HG03097 (cell line): ENCODE measurements around the gene TMEM108.

ENCODE experiments used
- ATAC-seq: cut with Tn5 transposase; IDR thresholded peaks from one replicate; pipeline ENCODE4 v1.9.1; 2021; ENCODE audit not compliant: unreplicated experiment, low FRiP score

The TMEM108 gene

GRCh38 chr3:133209871-133210550, 171.8 kb downstream of the TMEM108 start:
- no peak for ATAC-seq

- no peak for ATAC-seq
Observed at GRCh38 chr3:133210656-133211055, 172.5 kb downstream of the TMEM108 start.

- ATAC-seq: peak; percentile 93
Observed at GRCh38 chr3:133211449-133211848, 173.3 kb downstream of the TMEM108 start.

GRCh38 chr3:133211856-133212255, 173.7 kb downstream of the TMEM108 start:
- ATAC-seq: no peak

GRCh38 chr3:133213937-133214336, 175.7 kb downstream of the TMEM108 start:
- ATAC-seq: no peak

GRCh38 chr3:133227813-133228212, 189.6 kb downstream of the TMEM108 start:
- no peak for ATAC-seq

- no peak for ATAC-seq
Observed at GRCh38 chr3:133230195-133230594, 192.0 kb downstream of the TMEM108 start.

GRCh38 chr3:133236901-133237300, 198.7 kb downstream of the TMEM108 start:
- ATAC-seq: no peak

GRCh38 chr3:133237380-133237779, 199.2 kb downstream of the TMEM108 start:
- no peak for ATAC-seq

GRCh38 chr3:133238015-133238414, 199.8 kb downstream of the TMEM108 start:
- no peak for ATAC-seq

GRCh38 chr3:133246119-133246518, 207.9 kb downstream of the TMEM108 start:
- no peak for ATAC-seq

- no peak for ATAC-seq
Observed at GRCh38 chr3:133246773-133247172, 208.6 kb downstream of the TMEM108 start.

- no peak for ATAC-seq
Observed at GRCh38 chr3:133248389-133248788, 210.2 kb downstream of the TMEM108 start.

GRCh38 chr3:133249490-133249889, 211.3 kb downstream of the TMEM108 start:
- no peak for ATAC-seq

- ATAC-seq: no peak
Observed at GRCh38 chr3:133254151-133254550, 216.0 kb downstream of the TMEM108 start.

GRCh38 chr3:133254716-133255115, 216.5 kb downstream of the TMEM108 start:
- ATAC-seq: no peak

- ATAC-seq: no peak
Observed at GRCh38 chr3:133256787-133257483, 218.7 kb downstream of the TMEM108 start.

- no peak for ATAC-seq
Observed at GRCh38 chr3:133258358-133258757, 220.2 kb downstream of the TMEM108 start.

GRCh38 chr3:133259767-133260166, 221.6 kb downstream of the TMEM108 start:
- no peak for ATAC-seq

- ATAC-seq: no peak
Observed at GRCh38 chr3:133262333-133262732, 224.1 kb downstream of the TMEM108 start.

GRCh38 chr3:133264920-133265319, 226.7 kb downstream of the TMEM108 start:
- no peak for ATAC-seq

- no peak for ATAC-seq
Observed at GRCh38 chr3:133268726-133269134, 230.5 kb downstream of the TMEM108 start.
